Parathyroid adenoma (tissue), 2 donors: Measurements from ENCODE around the gene DOK6.

Source experiments
- H2AFZ ChIP-seq: fragments of 300-600 bp; sonication (generic); one replicate; pipeline ENCODE4 v1.7.0; 2017; ENCODE audit warnings: antibody characterized with exemption, mild to moderate bottlenecking
- H3K27ac ChIP-seq: fragments of 300-600 bp; sonication (generic); one replicate; pipeline ENCODE4 v1.7.0; 2017
- H3K27me3 ChIP-seq: fragments of 300-600 bp; sonication (generic); one replicate; pipeline ENCODE4 v1.7.0; 2017; ENCODE audit warnings: low read length; ENCODE audit not compliant: control insufficient read depth, insufficient read depth
- H3K36me3 ChIP-seq: fragments of 300-600 bp; sonication (generic); one replicate; pipeline ENCODE4 v1.7.0; 2017; ENCODE audit warnings: low read length; ENCODE audit not compliant: control insufficient read depth, insufficient read depth
- H3K4me1 ChIP-seq: fragments of 300-600 bp; sonication (generic); one replicate; pipeline ENCODE4 v1.7.0; 2017; ENCODE audit warnings: control low read depth
- H3K4me2 ChIP-seq: fragments of 300-600 bp; sonication (generic); one replicate; pipeline ENCODE4 v1.7.0; 2017; ENCODE audit warnings: low read length
- H3K4me3 ChIP-seq: fragments of 300-600 bp; sonication (generic); one replicate; pipeline ENCODE4 v1.7.0; 2017; ENCODE audit warnings: low read depth, low read length
- H3K79me2 ChIP-seq: fragments of 300-600 bp; sonication (generic); one replicate; pipeline ENCODE4 v1.7.0; 2017; ENCODE audit warnings: control low read depth
- H3K9ac ChIP-seq: fragments of 300-600 bp; sonication (generic); one replicate; pipeline ENCODE4 v1.7.0; 2017; ENCODE audit warnings: mild to moderate bottlenecking
- H3K9me3 ChIP-seq: fragments of 300-600 bp; sonication (generic); one replicate; pipeline ENCODE4 v1.7.0; 2017; ENCODE audit warnings: low read length; ENCODE audit not compliant: control insufficient read depth
- CTCF ChIP-seq: fragments of 300-600 bp; sonication (generic); IDR thresholded peaks from one replicate; pipeline ENCODE4 v1.7.0; 2017; ENCODE audit warnings: antibody characterized with exemption, mild to moderate bottlenecking
- donor health status: primary hyperparathyroidism.

Gene DOK6

GRCh38 chr18:69841117-69841516 lies 440.4 kb downstream of the DOK6 start:
- H3K9ac ChIP-seq, result no peak overlapping the region
- no peaks in the 10 kb centered on the region for H3K4me1 ChIP-seq
- no peak overlapping the region for H3K27ac ChIP-seq
- H3K79me2 ChIP-seq, result no peaks in the 10 kb centered on the region
- H2AFZ ChIP-seq, result no peak overlapping the region
- H3K4me2 ChIP-seq, result no peak overlapping the region
- H3K9me3 ChIP-seq, result no peaks in the 10 kb centered on the region
- no peak overlapping the region for H3K4me3 ChIP-seq
- no peaks in the 10 kb centered on the region for H3K27me3 ChIP-seq
- no peaks in the 10 kb centered on the region for H3K36me3 ChIP-seq
- TF ChIP-seq CTCF, result no peak

- Histone ChIP-seq H3K4me1 (no peaks in the 10 kb centered on the region), H3K79me2 (no peaks in the 10 kb centered on the region), H3K9ac (no peak overlapping the region), H3K27ac (no peak overlapping the region), H3K4me2 (no peak overlapping the region), H3K27me3 (no peaks in the 10 kb centered on the region), H3K9me3 (no peaks in the 10 kb centered on the region), H3K36me3 (no peaks in the 10 kb centered on the region), H2AFZ (peak overlapping the region; percentile 19), H3K4me3 (no peak overlapping the region)
- TF ChIP-seq CTCF, result no peak
Measured at GRCh38 chr18:69843015-69843414, 442.3 kb downstream of the DOK6 start.

- Histone ChIP-seq H2AFZ (no peak overlapping the region), H3K4me1 (no peaks in the 10 kb centered on the region)
- no peak for TF ChIP-seq CTCF
Measured at GRCh38 chr18:69844656-69845055, 444.0 kb downstream of the DOK6 start.

GRCh38 chr18:69845593-69846506 lies 445.2 kb downstream of the DOK6 start:
- Histone ChIP-seq H3K9me3 (no peaks in the 10 kb centered on the region), H3K9ac (no peak overlapping the region), H3K4me1 (no peaks in the 10 kb centered on the region), H3K36me3 (no peaks in the 10 kb centered on the region), H3K27me3 (no peaks in the 10 kb centered on the region), H3K4me3 (no peak overlapping the region), H3K79me2 (no peaks in the 10 kb centered on the region), H3K27ac (no peak overlapping the region), H3K4me2 (no peak overlapping the region), H2AFZ (no peak overlapping the region)
- no peak for TF ChIP-seq CTCF

More at GRCh38 chr18:69844656-69845055, 444.0 kb downstream of the DOK6 start:
- H3K4me2 ChIP-seq, result no peak overlapping the region
- no peaks in the 10 kb centered on the region for H3K27me3 ChIP-seq
- H3K9me3 ChIP-seq, result no peaks in the 10 kb centered on the region
- no peak overlapping the region for H3K4me3 ChIP-seq
- no peaks in the 10 kb centered on the region for H3K79me2 ChIP-seq
- H3K27ac ChIP-seq, result no peak overlapping the region
- H3K9ac ChIP-seq, result no peak overlapping the region
- H3K36me3 ChIP-seq, result no peaks in the 10 kb centered on the region

GRCh38 chr18:69853051-69853450 lies 452.4 kb downstream of the DOK6 start:
- no peak for TF ChIP-seq CTCF

More at GRCh38 chr18:69853051-69853450, 452.4 kb downstream of the DOK6 start:
- Histone ChIP-seq H3K4me1 (no peaks in the 10 kb centered on the region), H3K9me3 (no peaks in the 10 kb centered on the region), H3K36me3 (no peaks in the 10 kb centered on the region), H3K27ac (no peak overlapping the region), H3K27me3 (no peaks in the 10 kb centered on the region), H2AFZ (no peak overlapping the region), H3K9ac (no peak overlapping the region), H3K4me3 (no peak overlapping the region), H3K4me2 (no peak overlapping the region), H3K79me2 (no peaks in the 10 kb centered on the region)
